Activated naive CD4-positive, alpha-beta T cell treated with anti-CD3 and anti-CD28 coated beads, Interleukin-2, amount 50 U/mL, for 24 hours (primary cell): ENCODE data around the gene ALOX12B.

Source experiments
- H3K27ac Mint-ChIP-seq: one replicate; pipeline ENCODE4 v1.8.0; 2021; ENCODE audit warnings: mild to moderate bottlenecking, mixed read lengths
- H3K27me3 Mint-ChIP-seq: one replicate; pipeline ENCODE4 v1.8.0; 2021; ENCODE audit warnings: mixed read lengths
- H3K36me3 Mint-ChIP-seq: one replicate; pipeline ENCODE4 v1.8.0; 2021; ENCODE audit warnings: mixed read lengths
- H3K4me1 Mint-ChIP-seq: one replicate; pipeline ENCODE4 v1.8.0; 2021; ENCODE audit warnings: mixed read lengths
- H3K4me3 Mint-ChIP-seq: one replicate; pipeline ENCODE4 v1.8.0; 2021; ENCODE audit warnings: mild to moderate bottlenecking, mixed read lengths
- H3K9me3 Mint-ChIP-seq: one replicate; pipeline ENCODE4 v1.8.0; 2021; ENCODE audit warnings: mixed read lengths

The ALOX12B gene

GRCh38 chr17:8105957-8106398 is 18.5 kb upstream of the ALOX12B start:
- Mint-ChIP-seq H3K27ac (no peak overlapping the region), H3K4me3 (no peak overlapping the region), H3K27me3 (no peaks in the 10 kb centered on the region), H3K9me3 (no peaks in the 10 kb centered on the region), H3K36me3 (no peaks in the 10 kb centered on the region), H3K4me1 (peaks cover 6% of the 10 kb centered on the region)

GRCh38 chr17:8104911-8105310 is 17.4 kb upstream of the ALOX12B start:
- Mint-ChIP-seq H3K4me1 (no peaks in the 10 kb centered on the region), H3K27ac (no peak overlapping the region), H3K4me3 (no peak overlapping the region), H3K36me3 (no peaks in the 10 kb centered on the region), H3K9me3 (no peaks in the 10 kb centered on the region), H3K27me3 (no peaks in the 10 kb centered on the region)

DNA sequence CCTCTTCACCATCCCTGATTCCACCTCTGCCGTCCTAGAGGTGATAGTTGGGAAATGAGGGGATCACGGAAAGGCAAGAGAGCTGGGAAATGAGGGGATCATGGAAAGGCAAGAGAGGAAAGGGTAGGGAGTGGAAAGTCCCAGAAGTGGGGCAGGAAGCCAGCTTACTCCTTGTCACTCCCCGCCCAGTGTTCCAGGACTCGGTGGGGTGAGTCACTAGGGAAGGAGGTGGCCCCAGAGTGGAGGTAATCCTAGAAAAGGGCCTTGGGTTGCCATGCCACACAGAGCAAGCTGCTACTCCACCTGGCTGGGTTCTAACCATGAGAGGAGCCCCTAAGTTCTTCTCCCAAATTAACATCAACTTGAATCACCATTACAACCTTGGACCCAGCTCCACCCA is 16.0 kb upstream of the ALOX12B start:
- H3K4me3 Mint-ChIP-seq: no peak overlapping the region
- no peaks in the 10 kb centered on the region for H3K27me3 Mint-ChIP-seq
- H3K27ac Mint-ChIP-seq: no peak overlapping the region
- no peaks in the 10 kb centered on the region for H3K9me3 Mint-ChIP-seq
- H3K36me3 Mint-ChIP-seq: no peaks in the 10 kb centered on the region
- no peaks in the 10 kb centered on the region for H3K4me1 Mint-ChIP-seq

- no peak overlapping the region for H3K27ac Mint-ChIP-seq
- H3K4me3 Mint-ChIP-seq: no peak overlapping the region
These were observed 14.2 kb upstream of the ALOX12B start for GRCh38 chr17:8101721-8102120.

GRCh38 chr17:8100763-8101162 is 13.2 kb upstream of the ALOX12B start:
- Mint-ChIP-seq H3K4me3 (no peak overlapping the region), H3K27me3 (no peaks in the 10 kb centered on the region), H3K36me3 (no peaks in the 10 kb centered on the region), H3K4me1 (no peaks in the 10 kb centered on the region), H3K27ac (no peak overlapping the region), H3K9me3 (no peaks in the 10 kb centered on the region)

More at GRCh38 chr17:8101721-8102120, 14.2 kb upstream of the ALOX12B start:
- no peaks in the 10 kb centered on the region for H3K27me3 Mint-ChIP-seq
- H3K36me3 Mint-ChIP-seq: no peaks in the 10 kb centered on the region
- no peaks in the 10 kb centered on the region for H3K9me3 Mint-ChIP-seq
- H3K4me1 Mint-ChIP-seq: no peaks in the 10 kb centered on the region

DNA sequence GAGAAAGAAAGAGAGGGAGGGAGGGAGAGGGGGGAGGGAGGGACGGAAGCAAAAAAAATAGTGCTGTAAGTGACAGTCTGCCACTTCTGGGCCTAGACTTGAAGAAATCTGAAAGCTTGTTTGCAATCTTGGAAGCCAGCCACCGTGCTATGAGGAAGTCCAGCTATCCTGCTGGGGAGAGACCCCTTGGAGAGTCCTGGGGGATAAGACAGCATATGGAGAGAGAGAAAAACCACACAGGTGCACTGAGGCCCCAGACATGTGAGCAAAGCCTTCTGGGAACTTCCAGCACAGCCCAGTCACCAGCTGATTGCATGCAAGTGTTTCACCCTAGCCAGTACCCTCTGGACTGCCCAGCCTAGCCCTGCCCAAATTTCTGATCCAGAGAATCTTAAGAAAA is 12.6 kb upstream of the ALOX12B start:
- no peaks in the 10 kb centered on the region for H3K36me3 Mint-ChIP-seq
- H3K9me3 Mint-ChIP-seq: no peaks in the 10 kb centered on the region
- no peaks in the 10 kb centered on the region for H3K27me3 Mint-ChIP-seq
- no peak overlapping the region for H3K27ac Mint-ChIP-seq
- H3K4me3 Mint-ChIP-seq: no peak overlapping the region
- H3K4me1 Mint-ChIP-seq: peaks cover 3% of the 10 kb centered on the region

- Mint-ChIP-seq H3K36me3 (no peaks in the 10 kb centered on the region), H3K4me1 (peaks cover 17% of the 10 kb centered on the region), H3K27me3 (no peaks in the 10 kb centered on the region), H3K9me3 (no peaks in the 10 kb centered on the region), H3K4me3 (no peak overlapping the region), H3K27ac (no peak overlapping the region)
These were observed 9.0 kb upstream of the ALOX12B start for GRCh38 chr17:8096541-8096940.

DNA sequence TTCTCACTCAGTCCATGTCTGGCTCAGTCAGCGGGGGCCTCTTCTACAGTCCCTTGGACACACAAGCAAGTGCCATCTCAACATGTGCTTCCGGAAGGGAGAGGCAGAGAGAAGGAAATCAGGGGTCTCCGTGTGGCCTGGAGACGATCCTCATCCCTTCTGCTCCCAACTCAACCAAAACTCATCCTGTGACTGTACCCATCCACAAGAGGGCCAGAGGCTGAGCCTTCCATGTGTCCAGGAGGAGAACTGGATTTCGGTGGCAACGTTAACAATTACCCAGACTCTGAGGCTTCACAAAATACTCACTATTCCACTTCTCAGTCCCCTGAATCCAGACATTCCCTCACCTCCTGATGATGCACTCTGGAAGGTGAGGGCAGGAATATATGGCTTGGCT is 7.8 kb upstream of the ALOX12B start:
- Mint-ChIP-seq H3K27me3 (peaks cover 1% of the 10 kb centered on the region), H3K36me3 (no peaks in the 10 kb centered on the region), H3K9me3 (no peaks in the 10 kb centered on the region), H3K4me3 (no peak overlapping the region), H3K4me1 (peaks cover 17% of the 10 kb centered on the region), H3K27ac (no peak overlapping the region)

DNA sequence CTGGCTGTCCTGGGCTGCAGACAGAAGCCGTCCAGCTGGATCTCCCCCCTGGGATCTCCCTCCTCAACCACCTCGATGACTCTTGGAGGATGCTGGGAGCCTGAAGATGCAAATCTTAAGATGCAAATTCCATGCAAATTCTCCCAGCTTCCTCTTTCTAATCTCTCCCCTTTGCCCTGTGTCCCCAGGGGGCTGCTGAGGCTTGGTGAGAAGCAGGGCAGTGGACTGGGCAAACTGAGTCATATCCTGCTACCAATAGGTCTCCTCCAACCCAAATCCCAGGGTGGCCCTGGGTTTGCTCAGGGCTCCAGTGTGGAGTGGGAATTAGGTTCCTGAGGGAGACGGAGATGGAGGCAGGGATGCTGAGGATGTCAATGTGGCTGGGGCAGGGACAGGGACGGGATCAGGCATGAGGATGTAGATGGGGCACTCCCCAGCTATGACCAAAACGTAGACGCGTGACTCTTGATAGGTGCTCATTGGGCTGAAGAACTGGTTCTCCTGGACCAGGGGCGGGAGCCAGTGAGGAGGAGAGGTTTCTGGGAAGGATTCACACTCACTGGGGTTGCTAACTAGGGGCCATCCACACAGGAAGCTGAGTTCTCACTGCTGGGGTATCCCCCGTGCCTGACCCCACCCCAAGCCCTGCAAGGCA is 3.6 kb upstream of the ALOX12B start:
- no peak overlapping the region for H3K4me3 Mint-ChIP-seq
- H3K9me3 Mint-ChIP-seq: no peaks in the 10 kb centered on the region
- H3K4me1 Mint-ChIP-seq: peaks cover 17% of the 10 kb centered on the region
- H3K36me3 Mint-ChIP-seq: no peaks in the 10 kb centered on the region
- H3K27ac Mint-ChIP-seq: no peak overlapping the region
- peaks cover 3% of the 10 kb centered on the region for H3K27me3 Mint-ChIP-seq

- H3K4me3 Mint-ChIP-seq: no peak overlapping the region
- no peaks in the 10 kb centered on the region for H3K9me3 Mint-ChIP-seq
- no peak overlapping the region for H3K27ac Mint-ChIP-seq
- H3K27me3 Mint-ChIP-seq: peaks cover 3% of the 10 kb centered on the region
- H3K4me1 Mint-ChIP-seq: peaks cover 10% of the 10 kb centered on the region
- no peaks in the 10 kb centered on the region for H3K36me3 Mint-ChIP-seq
These were observed 2.2 kb upstream of the ALOX12B start for GRCh38 chr17:8089728-8090127.

GRCh38 chr17:8087952-8088230 is 375 bp upstream of the ALOX12B start:
- no peaks in the 10 kb centered on the region for H3K9me3 Mint-ChIP-seq
- no peak overlapping the region for H3K27ac Mint-ChIP-seq
- H3K4me1 Mint-ChIP-seq: no peaks in the 10 kb centered on the region
- no peaks in the 10 kb centered on the region for H3K36me3 Mint-ChIP-seq
- no peak overlapping the region for H3K4me3 Mint-ChIP-seq
- peaks cover 3% of the 10 kb centered on the region for H3K27me3 Mint-ChIP-seq

DNA sequence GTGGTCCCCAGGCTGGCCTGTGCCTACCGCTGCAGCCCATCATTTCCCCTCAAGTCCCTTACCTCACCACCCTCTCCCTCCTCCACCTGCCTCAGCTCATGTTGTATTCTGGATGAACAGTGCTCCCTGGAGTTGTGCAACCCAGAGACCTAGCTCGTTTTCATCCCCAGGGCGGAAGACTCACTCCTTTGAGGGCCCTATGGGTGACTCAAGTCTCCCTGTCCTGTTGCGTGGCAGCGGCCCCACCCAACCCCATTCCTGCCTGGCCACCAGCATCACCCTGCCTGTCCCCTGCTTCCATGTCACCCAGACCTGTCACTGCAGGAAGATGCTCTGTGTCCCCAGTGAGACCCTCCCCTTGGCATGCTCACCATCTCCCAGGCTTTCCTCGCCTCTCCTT is 3.3 kb downstream of the ALOX12B start:
- H3K9me3 Mint-ChIP-seq: no peaks in the 10 kb centered on the region
- no peak overlapping the region for H3K27ac Mint-ChIP-seq
- H3K27me3 Mint-ChIP-seq: no peaks in the 10 kb centered on the region
- H3K36me3 Mint-ChIP-seq: no peaks in the 10 kb centered on the region
- no peak overlapping the region for H3K4me3 Mint-ChIP-seq
- peaks cover 12% of the 10 kb centered on the region for H3K4me1 Mint-ChIP-seq

- Mint-ChIP-seq H3K36me3 (no peaks in the 10 kb centered on the region), H3K27me3 (no peaks in the 10 kb centered on the region), H3K4me3 (no peak overlapping the region), H3K27ac (no peak overlapping the region), H3K4me1 (peaks cover 15% of the 10 kb centered on the region), H3K9me3 (no peaks in the 10 kb centered on the region)
These were observed 5.2 kb downstream of the ALOX12B start for GRCh38 chr17:8082292-8082691.

GRCh38 chr17:8081876-8082275 is 5.6 kb downstream of the ALOX12B start:
- H3K27ac Mint-ChIP-seq: no peak overlapping the region
- H3K9me3 Mint-ChIP-seq: no peaks in the 10 kb centered on the region
- H3K27me3 Mint-ChIP-seq: no peaks in the 10 kb centered on the region
- H3K4me3 Mint-ChIP-seq: peak overlapping the region; percentile 51
- H3K36me3 Mint-ChIP-seq: no peaks in the 10 kb centered on the region
- H3K4me1 Mint-ChIP-seq: peaks cover 15% of the 10 kb centered on the region

- Mint-ChIP-seq H3K36me3 (no peaks in the 10 kb centered on the region), H3K4me1 (peaks cover 15% of the 10 kb centered on the region), H3K27ac (no peak overlapping the region), H3K27me3 (no peaks in the 10 kb centered on the region), H3K4me3 (no peak overlapping the region), H3K9me3 (no peaks in the 10 kb centered on the region)
These were observed 6.7 kb downstream of the ALOX12B start for GRCh38 chr17:8080799-8081219.

DNA sequence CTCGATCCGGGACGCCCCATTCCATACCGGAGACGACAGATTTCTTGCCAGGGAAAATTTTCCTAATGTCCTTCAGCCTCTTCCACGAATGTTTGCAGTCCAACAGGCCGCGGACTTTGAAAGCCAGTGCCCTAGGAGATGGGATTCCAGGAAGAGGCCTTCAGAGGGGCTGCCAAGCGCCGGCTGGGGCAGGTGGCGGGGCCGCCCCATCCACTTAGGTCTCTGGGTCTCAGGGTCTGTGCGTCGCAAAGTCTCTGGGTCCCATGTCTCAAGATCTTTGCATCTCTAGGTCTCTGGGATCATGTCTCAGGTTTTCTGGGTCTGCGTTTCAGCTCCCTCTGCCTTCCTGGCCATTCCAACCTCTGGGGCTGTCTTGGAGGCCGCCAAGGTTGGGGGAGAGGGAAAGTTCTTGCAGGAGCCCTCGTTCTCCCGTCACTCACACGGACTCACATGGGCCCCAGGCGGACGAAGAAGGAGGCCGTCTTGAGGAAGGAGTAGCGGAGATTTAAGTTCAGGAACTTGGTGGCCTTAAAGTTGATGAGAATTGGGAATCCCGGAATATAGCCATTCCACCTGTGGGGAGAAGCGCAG is 7.2 kb downstream of the ALOX12B start:
- Mint-ChIP-seq H3K36me3 (no peaks in the 10 kb centered on the region), H3K27me3 (no peaks in the 10 kb centered on the region), H3K9me3 (no peaks in the 10 kb centered on the region), H3K4me3 (peak overlapping the region; percentile 93), H3K4me1 (peaks cover 15% of the 10 kb centered on the region), H3K27ac (no peak overlapping the region)
